Lower lobe of right lung (tissue), 2 donors: ENCODE results near the gene BEST3. TPM values are rescaled to one million over a fixed set of nuclear protein-coding genes. Genes with fewer than 3 reads are reported as not detected.

Source experiments
- ATAC-seq, 2 donors: fragments of 200-7000 bp; cut with Tn5 transposase; one replicate each; pipeline ENCODE4 v1.9.1; 2020 to 2022; ENCODE audit warnings: mild to moderate bottlenecking in 2 of 2, moderate library complexity in 2 of 2
- DNase-seq: peaks from one replicate; pipeline ENCODE4 v3.0.0-alpha.2; 2020
- H3K27ac ChIP-seq: fragments of 200-600 bp; one replicate; pipeline ENCODE4 v1.8.0; 2022
- H3K27me3 ChIP-seq: fragments of 200-600 bp; one replicate; pipeline ENCODE4 v1.8.0; 2022; ENCODE audit warnings: low read depth
- H3K36me3 ChIP-seq: fragments of 200-600 bp; one replicate; pipeline ENCODE4 v1.8.0; 2022; ENCODE audit warnings: mild to moderate bottlenecking
- H3K4me1 ChIP-seq: fragments of 200-600 bp; one replicate; pipeline ENCODE4 v1.8.0; 2022
- H3K4me3 ChIP-seq: fragments of 200-600 bp; one replicate; pipeline ENCODE4 v1.8.0; 2022; ENCODE audit warnings: mild to moderate bottlenecking
- H3K9me3 ChIP-seq: fragments of 200-600 bp; one replicate; pipeline ENCODE4 v1.8.0; 2022
- intact Hi-C: fragments of 100-400 bp; cut with DNase I; formaldehyde crosslinking; loops from one replicate; pipeline ENCODE4 v1.11.0; 2022
- total RNA-seq: library from RNA; stranded (reverse); fragmentation: NEBNext Ultra II Directional; extraction: Animal tissue kit (Norgen Biotek cat#: 25700); gene quantifications from one replicate; pipeline ENCODE4 v1.2.1, GENCODE V29; 2021
- TF ChIP-seq, protein P1 (sequence below): fragments of 200-600 bp; IDR thresholded peaks from one replicate; pipeline ENCODE4 v1.8.0; 2022; ENCODE audit warnings: antibody characterized with exemption, mild to moderate bottlenecking
- donor health status: DM: no; HTN: yes; CAD: no; lungs with severe emphysema.

The BEST3 gene
- total RNA-seq, 1 donor from 2014 or later: not detected

DNA sequence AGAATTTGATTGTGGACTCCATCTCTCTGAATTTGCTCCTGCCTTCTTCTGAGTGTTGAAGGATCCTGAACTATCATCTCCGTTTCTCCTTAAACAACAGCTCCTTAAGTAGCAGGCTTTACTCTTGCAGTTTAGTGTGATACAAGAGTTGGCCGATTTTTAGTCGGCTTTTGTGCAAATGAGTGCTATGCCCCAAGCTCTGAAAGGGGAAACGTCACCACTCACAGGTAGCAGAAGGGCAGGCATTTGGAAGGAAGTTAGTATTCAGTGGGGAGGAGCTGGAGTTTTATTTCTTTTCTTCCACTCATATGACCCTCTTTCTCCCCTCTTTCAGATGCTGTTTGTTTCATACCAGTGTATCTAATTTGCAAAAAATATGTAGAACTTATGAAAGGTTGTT is 51.9 kb downstream of the BEST3 start:
- DNase-seq: no peak
- intact Hi-C loops: no loop called here
- H3K27me3 ChIP-seq: no peaks in the 10 kb centered on the region
- no peaks in the 10 kb centered on the region for H3K9me3 ChIP-seq
- TF ChIP-seq, protein P1, sequence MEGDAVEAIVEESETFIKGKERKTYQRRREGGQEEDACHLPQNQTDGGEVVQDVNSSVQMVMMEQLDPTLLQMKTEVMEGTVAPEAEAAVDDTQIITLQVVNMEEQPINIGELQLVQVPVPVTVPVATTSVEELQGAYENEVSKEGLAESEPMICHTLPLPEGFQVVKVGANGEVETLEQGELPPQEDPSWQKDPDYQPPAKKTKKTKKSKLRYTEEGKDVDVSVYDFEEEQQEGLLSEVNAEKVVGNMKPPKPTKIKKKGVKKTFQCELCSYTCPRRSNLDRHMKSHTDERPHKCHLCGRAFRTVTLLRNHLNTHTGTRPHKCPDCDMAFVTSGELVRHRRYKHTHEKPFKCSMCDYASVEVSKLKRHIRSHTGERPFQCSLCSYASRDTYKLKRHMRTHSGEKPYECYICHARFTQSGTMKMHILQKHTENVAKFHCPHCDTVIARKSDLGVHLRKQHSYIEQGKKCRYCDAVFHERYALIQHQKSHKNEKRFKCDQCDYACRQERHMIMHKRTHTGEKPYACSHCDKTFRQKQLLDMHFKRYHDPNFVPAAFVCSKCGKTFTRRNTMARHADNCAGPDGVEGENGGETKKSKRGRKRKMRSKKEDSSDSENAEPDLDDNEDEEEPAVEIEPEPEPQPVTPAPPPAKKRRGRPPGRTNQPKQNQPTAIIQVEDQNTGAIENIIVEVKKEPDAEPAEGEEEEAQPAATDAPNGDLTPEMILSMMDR: no peak
- H3K27ac ChIP-seq: no peak overlapping the region
- no peaks in the 10 kb centered on the region for H3K36me3 ChIP-seq
- no peak for ATAC-seq
- no peaks in the 10 kb centered on the region for H3K4me1 ChIP-seq
- H3K4me3 ChIP-seq: no peak overlapping the region

DNA sequence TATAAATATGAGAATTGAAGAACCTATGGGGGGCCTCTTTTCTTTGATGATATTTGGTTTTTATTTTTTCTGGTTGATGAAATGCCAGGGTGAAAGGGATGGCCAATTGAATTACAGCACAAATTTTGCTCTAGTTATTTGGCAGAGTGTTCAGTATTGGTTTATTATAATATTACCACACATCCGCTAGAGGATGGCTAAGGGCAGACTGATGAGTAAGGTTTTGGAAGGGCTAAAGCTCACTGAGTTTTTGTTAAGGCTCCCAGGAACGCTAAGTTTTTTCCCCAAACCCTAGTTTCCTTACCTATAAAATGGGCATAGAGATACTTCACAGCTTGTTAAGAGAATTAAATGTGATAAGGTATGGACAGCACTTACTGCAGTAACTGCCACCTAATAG is 54.1 kb downstream of the BEST3 start:
- no peaks in the 10 kb centered on the region for H3K4me1 ChIP-seq
- intact Hi-C loops: no loop called here
- H3K27me3 ChIP-seq: no peaks in the 10 kb centered on the region
- H3K9me3 ChIP-seq: no peaks in the 10 kb centered on the region
- no peaks in the 10 kb centered on the region for H3K36me3 ChIP-seq
- ATAC-seq: no peak
- no peak for DNase-seq
- H3K4me3 ChIP-seq: no peak overlapping the region
- TF ChIP-seq, protein P1: no peak
- no peak overlapping the region for H3K27ac ChIP-seq

DNA sequence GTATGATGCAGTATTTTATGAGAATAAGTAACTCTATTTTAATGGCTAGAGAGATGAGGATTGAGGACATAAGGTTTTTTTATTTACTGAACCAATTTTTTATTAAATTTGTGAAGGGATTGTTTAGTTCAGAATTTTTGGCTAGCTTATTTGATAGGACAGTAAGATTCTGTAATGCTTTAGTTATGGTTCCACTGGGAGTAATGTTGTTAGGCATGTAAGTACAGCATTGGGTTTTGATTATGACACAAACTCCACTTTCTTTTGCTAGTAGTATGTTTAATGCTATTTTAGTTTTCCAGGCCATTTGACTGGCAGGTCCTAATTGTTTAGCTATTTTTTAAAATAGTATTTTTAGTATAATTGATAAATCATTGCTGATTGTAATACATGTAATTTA is 54.6 kb downstream of the BEST3 start:
- H3K36me3 ChIP-seq: no peaks in the 10 kb centered on the region
- TF ChIP-seq, protein P1: no peak
- DNase-seq (no peak), ATAC-seq (no peak)
- H3K4me3 ChIP-seq: no peak overlapping the region
- no peak overlapping the region for H3K27ac ChIP-seq
- H3K4me1 ChIP-seq: no peaks in the 10 kb centered on the region
- H3K9me3 ChIP-seq: no peaks in the 10 kb centered on the region
- no peaks in the 10 kb centered on the region for H3K27me3 ChIP-seq
- intact Hi-C loops: no loop called here

DNA sequence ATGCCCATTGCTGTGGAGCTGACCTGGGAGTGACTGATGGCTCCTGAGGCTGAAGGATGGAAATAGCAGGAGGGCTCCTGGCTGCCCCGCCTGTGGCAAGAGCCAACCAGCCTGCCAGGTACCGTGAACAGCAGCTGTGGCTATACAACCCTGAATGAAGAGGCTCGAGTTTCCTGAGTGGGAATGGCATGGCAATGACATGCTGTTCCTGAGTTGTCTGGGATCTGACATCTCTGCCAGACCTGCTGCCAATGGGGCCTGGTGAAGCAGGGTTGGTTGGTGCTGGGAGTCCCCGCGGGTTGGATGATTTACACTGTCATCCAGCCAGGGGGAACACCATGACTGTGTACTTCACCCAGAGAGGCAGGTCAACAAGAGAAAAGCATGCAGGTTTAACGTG is 56.6 kb downstream of the BEST3 start:
- intact Hi-C loops: no loop called here
- Histone ChIP-seq H3K27ac (no peak overlapping the region), H3K4me1 (no peaks in the 10 kb centered on the region), H3K27me3 (no peaks in the 10 kb centered on the region), H3K36me3 (no peaks in the 10 kb centered on the region), H3K4me3 (no peak overlapping the region), H3K9me3 (no peaks in the 10 kb centered on the region)
- DNase-seq (no peak), ATAC-seq (no peak)
- TF ChIP-seq, protein P1: no peak

DNA sequence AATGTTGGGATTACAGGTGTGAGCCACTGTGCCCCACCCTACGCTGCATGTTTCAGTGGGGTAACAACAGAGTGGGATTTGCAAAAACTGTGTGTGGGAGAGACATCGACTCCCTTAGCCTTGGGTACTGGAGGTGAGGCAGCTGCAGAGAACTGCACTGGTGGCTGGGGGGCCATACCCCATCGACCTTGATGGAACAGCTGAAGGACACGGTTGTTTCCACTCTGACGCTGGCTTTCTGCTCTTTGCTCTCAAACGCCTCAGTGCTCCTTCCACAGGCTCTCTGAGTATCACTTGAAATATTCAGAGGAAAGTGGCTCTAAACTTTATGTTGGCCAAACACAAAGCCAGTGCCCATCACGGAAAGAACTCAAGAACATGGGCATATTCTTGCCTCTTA is 57.6 kb downstream of the BEST3 start:
- TF ChIP-seq, protein P1: no peak
- intact Hi-C loops: no loop called here
- Histone ChIP-seq H3K4me3 (no peak overlapping the region), H3K9me3 (no peaks in the 10 kb centered on the region), H3K27ac (no peak overlapping the region), H3K36me3 (no peaks in the 10 kb centered on the region), H3K27me3 (no peaks in the 10 kb centered on the region), H3K4me1 (no peaks in the 10 kb centered on the region)
- ATAC-seq (no peak), DNase-seq (no peak)

DNA sequence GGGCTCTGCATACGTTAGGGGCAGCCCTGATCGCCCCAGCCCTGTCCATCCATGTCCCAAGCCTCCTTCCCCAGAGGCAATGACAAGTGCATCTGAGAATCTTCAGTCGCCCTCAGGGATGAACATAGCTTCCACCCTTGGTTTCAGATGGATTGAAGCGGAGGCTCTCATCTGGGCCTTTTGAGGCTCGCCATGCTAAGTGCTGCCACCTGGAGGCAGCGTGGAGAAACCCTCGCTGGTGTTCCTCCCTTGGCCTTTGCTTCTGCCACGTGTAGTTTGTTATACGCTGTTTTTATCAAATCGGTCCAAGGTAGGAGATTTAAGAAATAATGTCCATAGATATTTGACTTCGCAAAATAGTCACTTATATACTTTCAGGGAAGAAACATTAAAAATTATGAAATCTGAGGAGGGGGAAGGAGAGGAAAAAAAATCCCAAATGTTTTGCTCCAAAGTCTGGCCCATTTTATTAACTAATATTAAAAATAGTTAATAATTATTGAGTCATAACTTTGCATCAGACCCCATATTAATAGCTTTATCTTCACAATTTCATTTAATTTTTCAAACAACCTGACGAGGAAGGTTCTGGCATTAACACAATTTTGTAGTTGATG is 59.6 kb downstream of the BEST3 start:
- H3K36me3 ChIP-seq: no peaks in the 10 kb centered on the region
- DNase-seq (peak; percentile 64), ATAC-seq (peak; percentile 85 to 88)
- no peaks in the 10 kb centered on the region for H3K9me3 ChIP-seq
- H3K4me1 ChIP-seq: no peaks in the 10 kb centered on the region
- H3K27me3 ChIP-seq: no peaks in the 10 kb centered on the region
- H3K4me3 ChIP-seq: no peak overlapping the region
- intact Hi-C loops: no loop called here
- H3K27ac ChIP-seq: no peak overlapping the region
- TF ChIP-seq, protein P1: peak; percentile 90
